ENCODE data around the gene FADS1. TPM values are rescaled to one million over a fixed set of nuclear protein-coding genes. Genes with fewer than 3 reads are reported as not detected.
A peak's percentile ranks its signal among the peaks of the same experiment; 100 is the strongest.

FADS1 gene
- total and polyA plus RNA-seq, 2 of the 8 experiments (the other 6 are each of a cell fraction or from before 2014, with no cell fraction given): 115 to 141 TPM

DNA sequence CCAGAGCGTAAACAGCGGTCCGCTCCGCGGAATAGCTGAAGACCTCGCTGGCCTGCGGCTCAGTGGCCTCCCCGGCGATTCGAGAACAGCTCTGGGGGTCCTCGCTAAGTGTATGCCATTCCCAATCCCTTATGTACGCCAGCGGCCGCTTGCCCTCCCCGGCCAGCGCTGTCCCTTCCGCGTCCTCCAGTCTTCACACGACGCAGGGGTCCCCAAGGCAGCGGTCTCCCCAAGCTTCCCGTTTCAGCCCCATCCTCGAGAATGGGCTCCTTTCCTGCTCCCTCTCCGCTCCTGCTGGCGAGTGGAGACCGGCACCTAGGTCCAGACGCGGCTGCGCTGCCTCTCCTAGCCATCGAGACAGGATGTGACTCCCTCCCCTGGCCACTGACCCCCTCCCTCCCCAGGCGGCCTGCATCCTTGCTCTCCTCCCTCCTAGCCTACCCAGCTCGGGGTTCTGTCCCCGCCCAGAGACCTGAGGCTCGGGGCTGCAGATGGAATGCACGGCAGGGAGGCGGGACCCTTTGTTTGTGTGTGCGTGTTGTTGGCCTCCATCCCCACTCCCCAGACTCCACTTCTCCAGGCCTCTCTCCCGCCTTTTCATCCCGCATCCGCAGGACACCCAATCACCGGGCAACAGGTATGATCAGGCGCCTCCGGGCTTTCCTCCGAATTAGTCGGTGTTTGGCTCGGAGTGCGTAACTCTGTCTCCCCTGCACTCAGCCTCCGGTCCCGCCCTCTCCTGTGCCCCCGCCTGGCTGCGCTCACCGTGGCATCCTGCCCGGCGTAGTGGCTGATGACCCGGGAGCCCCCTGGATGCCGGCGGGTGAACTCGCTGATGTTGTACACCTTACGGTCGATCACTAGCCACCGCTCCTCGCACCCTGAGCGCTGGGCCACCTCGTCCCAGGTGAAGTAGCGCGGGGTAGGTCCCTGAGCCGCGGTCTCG is 740 bp downstream of the FADS1 start (continued):
- TF ChIP-seq, protein P1, sequence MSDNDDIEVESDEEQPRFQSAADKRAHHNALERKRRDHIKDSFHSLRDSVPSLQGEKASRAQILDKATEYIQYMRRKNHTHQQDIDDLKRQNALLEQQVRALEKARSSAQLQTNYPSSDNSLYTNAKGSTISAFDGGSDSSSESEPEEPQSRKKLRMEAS (IDR thresholded peaks at IDR 0.05): peak; percentile 58
- peak; percentile 53; the same call in 1 of the 2 replicates for TF ChIP-seq TAF1 (IDR thresholded peaks at IDR 0.05; ENCODE audit: low read depth, low read length)
- peak; percentile 41 for TF ChIP-seq SAP30 (IDR thresholded peaks at IDR 0.05; ENCODE audit: insufficient read depth, insufficient replicate concordance, low read length)
- TF ChIP-seq SP4 (IDR thresholded peaks at IDR 0.05; ENCODE audit: low read length): 0 out of 2 replicates have a peak, but pooled peaks have one; percentile 48
- TF ChIP-seq SUZ12 (IDR thresholded peaks at IDR 0.05; ENCODE audit: low read length): no peak; the same call in 1 of the 2 replicates
- peak; percentile 69 for TF ChIP-seq POLR2AphosphoS5 (IDR thresholded peaks at IDR 0.05; ENCODE audit: low read depth, low read length)
- peak; percentile 41 for TF ChIP-seq CREB1 (IDR thresholded peaks at IDR 0.05)
- TF ChIP-seq, protein P2, sequence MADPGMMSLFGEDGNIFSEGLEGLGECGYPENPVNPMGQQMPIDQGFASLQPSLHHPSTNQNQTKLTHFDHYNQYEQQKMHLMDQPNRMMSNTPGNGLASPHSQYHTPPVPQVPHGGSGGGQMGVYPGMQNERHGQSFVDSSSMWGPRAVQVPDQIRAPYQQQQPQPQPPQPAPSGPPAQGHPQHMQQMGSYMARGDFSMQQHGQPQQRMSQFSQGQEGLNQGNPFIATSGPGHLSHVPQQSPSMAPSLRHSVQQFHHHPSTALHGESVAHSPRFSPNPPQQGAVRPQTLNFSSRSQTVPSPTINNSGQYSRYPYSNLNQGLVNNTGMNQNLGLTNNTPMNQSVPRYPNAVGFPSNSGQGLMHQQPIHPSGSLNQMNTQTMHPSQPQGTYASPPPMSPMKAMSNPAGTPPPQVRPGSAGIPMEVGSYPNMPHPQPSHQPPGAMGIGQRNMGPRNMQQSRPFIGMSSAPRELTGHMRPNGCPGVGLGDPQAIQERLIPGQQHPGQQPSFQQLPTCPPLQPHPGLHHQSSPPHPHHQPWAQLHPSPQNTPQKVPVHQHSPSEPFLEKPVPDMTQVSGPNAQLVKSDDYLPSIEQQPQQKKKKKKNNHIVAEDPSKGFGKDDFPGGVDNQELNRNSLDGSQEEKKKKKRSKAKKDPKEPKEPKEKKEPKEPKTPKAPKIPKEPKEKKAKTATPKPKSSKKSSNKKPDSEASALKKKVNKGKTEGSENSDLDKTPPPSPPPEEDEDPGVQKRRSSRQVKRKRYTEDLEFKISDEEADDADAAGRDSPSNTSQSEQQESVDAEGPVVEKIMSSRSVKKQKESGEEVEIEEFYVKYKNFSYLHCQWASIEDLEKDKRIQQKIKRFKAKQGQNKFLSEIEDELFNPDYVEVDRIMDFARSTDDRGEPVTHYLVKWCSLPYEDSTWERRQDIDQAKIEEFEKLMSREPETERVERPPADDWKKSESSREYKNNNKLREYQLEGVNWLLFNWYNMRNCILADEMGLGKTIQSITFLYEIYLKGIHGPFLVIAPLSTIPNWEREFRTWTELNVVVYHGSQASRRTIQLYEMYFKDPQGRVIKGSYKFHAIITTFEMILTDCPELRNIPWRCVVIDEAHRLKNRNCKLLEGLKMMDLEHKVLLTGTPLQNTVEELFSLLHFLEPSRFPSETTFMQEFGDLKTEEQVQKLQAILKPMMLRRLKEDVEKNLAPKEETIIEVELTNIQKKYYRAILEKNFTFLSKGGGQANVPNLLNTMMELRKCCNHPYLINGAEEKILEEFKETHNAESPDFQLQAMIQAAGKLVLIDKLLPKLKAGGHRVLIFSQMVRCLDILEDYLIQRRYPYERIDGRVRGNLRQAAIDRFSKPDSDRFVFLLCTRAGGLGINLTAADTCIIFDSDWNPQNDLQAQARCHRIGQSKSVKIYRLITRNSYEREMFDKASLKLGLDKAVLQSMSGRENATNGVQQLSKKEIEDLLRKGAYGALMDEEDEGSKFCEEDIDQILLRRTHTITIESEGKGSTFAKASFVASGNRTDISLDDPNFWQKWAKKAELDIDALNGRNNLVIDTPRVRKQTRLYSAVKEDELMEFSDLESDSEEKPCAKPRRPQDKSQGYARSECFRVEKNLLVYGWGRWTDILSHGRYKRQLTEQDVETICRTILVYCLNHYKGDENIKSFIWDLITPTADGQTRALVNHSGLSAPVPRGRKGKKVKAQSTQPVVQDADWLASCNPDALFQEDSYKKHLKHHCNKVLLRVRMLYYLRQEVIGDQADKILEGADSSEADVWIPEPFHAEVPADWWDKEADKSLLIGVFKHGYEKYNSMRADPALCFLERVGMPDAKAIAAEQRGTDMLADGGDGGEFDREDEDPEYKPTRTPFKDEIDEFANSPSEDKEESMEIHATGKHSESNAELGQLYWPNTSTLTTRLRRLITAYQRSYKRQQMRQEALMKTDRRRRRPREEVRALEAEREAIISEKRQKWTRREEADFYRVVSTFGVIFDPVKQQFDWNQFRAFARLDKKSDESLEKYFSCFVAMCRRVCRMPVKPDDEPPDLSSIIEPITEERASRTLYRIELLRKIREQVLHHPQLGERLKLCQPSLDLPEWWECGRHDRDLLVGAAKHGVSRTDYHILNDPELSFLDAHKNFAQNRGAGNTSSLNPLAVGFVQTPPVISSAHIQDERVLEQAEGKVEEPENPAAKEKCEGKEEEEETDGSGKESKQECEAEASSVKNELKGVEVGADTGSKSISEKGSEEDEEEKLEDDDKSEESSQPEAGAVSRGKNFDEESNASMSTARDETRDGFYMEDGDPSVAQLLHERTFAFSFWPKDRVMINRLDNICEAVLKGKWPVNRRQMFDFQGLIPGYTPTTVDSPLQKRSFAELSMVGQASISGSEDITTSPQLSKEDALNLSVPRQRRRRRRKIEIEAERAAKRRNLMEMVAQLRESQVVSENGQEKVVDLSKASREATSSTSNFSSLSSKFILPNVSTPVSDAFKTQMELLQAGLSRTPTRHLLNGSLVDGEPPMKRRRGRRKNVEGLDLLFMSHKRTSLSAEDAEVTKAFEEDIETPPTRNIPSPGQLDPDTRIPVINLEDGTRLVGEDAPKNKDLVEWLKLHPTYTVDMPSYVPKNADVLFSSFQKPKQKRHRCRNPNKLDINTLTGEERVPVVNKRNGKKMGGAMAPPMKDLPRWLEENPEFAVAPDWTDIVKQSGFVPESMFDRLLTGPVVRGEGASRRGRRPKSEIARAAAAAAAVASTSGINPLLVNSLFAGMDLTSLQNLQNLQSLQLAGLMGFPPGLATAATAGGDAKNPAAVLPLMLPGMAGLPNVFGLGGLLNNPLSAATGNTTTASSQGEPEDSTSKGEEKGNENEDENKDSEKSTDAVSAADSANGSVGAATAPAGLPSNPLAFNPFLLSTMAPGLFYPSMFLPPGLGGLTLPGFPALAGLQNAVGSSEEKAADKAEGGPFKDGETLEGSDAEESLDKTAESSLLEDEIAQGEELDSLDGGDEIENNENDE (IDR thresholded peaks at IDR 0.05; ENCODE audit: insufficient replicate concordance, low read length): no peak
